SH-SY5Y (cell line): Measurements from ENCODE around the gene STK40.

Experiments used
- GATA2 ChIP-seq: IDR thresholded peaks from 2 replicates; pipeline ENCODE4 v1.6.1; 2011; ENCODE audit warnings: mild to moderate bottlenecking, low read depth, low read length
- GATA3 ChIP-seq: IDR thresholded peaks from 2 replicates; pipeline ENCODE4 v1.6.1; 2011; ENCODE audit warnings: low read depth, mild to moderate bottlenecking, low read length, moderate library complexity

STK40 gene

DNA sequence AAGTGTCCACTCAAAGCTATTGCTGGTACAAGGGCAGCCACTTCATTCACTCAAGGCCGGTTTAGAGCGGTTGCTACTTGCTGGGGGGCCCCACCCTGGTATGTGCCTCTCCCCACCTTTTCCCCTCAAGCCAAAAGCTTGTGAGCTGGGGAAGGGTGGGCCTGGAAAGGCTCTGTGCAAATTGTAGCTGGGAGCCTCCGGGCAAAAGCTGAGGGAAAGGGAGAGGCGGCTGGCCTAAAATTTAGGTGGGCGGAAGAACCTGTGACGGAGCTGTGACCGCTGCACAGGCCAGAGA, 79.9 kb downstream of the STK40 start:
- TF ChIP-seq GATA3 (no peak), GATA2 (no peak)

DNA sequence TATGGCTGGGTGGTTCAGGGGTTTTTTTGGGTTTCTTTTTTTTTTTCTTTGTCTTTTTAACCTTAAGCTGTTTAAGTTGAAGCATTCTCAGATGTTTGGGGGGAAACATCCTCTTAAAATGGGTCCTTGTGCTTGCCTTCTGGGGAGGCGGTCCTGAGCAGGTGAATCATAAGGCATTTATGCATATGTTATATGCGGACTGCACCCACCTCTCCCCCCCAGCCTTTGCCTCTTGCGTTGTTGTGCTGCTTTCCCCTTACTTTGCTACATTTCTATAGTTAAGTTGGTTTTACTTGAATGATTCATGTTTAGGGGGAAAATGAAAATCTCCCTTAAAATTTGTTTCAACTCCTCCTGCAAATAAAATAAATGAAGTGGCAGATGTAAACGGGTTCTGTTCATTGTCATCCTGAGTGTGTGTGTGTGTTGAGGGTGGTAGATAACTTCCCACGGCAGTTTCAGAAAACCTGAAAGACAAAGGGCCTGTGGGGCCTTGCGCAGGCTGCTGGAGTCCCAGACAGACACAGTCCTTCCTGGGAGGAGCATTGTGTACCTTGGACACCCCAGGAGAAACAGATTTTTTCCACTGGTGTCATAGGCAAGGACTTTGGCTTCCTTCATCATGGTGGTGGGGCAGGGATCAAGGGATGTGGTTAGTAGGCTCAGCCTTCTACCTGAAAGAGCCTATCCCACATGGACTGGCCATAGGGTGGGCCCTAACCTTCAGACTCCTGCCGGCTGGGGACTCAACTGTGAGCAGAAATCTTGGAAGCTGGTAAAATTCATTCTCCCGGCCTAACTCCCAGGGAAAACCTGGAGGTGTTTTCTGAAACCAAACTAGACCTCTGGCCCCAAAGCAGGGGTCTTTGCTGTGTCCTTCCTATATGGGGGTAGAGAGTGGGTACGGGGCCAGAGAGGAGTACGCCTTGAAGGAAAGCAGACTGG, 80.5 kb downstream of the STK40 start:
- TF ChIP-seq GATA3 (no peak), GATA2 (no peak)

DNA sequence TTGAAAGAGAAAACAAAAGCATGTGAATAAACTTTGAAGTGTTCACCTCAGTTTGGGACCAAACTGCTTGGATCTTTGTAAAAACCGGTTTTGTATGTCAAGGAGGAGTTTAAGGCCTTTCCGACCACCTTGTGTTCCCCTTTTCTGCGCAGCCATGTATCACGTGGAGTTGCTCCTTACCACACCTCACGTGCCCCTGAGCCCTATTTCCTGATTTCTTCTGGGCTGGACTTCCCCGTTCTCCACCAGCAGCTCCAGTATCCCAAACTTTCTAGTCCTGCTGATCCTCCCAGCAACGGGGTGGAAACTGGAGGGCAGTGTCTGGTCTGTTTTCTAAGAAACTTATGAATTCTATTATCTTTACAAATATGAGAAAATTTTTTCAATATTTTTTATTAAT, 81.2 kb downstream of the STK40 start:
- TF ChIP-seq GATA3 (no peak), GATA2 (no peak)

DNA sequence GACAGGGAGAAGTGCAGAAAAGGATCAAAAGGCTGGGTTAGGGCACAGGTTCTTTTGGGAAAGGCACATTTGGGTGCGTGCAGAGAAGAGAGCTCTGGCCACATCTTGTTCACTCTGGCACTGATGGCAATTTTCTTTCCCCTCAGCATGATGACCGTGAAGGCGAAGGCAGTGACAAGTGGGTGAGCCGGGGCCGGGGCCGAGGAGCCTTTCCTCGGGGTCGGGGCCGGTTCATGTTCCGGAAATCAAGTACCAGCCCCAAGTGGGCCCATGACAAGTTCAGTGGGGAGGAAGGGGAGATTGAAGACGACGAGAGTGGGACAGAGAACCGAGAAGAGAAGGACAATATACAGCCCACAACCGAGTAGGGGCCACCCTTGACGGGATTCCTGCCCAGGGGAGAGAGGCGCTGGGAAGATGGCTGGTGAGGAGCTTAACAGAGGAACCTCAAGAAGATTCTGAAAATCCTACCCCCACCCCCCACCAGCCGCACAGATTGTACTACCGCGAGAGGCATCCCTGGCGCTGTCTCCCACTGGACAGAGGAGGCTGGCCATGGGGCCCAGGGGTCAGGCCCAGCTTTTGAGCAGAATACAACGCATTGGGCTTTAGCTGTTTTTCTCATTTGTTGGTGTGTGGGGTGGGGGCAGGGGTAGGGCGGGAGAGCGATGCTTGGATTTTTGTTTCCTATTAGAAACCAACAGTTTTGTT, 81.9 kb downstream of the STK40 start:
- TF ChIP-seq GATA3, result no peak
- no peak for TF ChIP-seq GATA2

DNA sequence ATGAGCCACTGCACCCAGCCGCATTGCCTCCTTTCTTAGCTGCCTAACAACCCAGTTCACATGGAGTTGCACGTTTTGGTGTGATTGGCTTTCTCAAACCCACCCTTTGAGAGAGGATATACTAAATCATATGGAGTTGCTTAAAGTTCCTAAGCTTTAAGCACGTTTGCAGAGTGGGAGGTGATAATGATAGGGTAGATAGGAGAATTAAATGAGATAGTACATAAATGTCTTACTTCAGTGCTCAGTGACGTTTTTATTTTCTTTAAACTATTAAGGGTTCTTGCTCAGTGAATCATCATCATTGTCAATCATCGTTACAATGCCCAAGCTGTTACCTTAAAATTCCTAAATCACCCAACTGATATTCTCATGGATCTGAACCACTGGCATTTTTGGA, 82.5 kb downstream of the STK40 start:
- TF ChIP-seq GATA2, result no peak

DNA sequence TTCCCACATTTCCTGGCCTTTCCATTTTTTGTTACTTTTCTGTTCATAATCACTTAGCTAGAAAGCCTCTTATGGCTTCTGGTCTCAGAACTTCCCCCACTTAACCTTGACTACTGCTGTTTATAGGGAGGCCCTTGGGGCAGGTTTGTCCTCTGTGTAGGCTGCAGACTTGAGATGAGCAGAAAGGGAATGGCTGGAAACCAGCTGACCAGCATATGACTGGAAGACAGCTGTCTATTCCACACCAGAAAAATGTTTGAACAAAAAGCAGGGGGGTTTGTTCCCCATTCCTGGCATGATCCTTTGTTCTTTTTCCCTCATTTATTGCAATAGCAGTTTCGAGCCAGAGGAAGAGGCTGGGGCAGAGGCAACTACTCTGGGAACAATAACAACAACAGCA, 84.5 kb downstream of the STK40 start:
- TF ChIP-seq GATA2 (no peak), GATA3 (no peak)

DNA sequence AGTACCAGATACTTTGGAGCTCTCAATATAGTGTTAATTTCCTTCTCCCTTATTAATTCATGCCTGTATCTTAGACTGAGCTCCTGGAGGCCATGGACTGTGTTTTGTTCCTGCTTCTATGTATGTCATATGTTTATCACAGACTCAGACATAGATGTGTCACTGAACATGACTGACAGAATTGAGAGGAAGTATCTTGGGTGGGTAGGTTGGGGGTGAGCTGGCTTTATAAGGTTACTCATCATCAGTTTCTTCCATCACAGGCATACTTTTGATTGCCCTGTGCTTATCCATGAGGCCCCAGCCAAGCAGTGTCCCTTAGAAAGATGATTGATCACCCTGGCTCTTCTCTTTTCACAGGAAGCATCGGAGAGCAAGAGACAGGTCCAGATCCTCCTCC, 85.2 kb downstream of the STK40 start:
- TF ChIP-seq GATA2, result no peak
- no peak for TF ChIP-seq GATA3

DNA sequence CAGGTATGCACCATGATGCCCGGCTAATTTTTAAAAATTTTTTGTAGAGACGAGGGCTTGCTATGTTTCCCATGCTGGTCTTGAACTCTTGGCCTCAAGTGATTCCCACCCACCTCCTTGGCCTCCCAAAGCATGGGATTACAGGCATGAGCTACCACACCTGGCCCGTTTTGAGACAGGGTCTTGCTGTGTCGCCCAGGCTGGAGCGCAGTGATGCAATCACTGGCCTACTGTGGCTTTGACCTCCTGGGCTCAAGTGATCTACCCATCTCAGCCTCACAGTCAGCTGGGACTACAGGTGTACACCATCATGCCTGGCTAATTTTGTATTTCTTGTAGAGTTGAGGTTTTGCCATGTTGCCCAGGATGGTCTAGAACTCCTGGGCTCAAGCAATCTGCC, 87.1 kb downstream of the STK40 start:
- TF ChIP-seq GATA3, result no peak
- TF ChIP-seq GATA2, result no peak

DNA sequence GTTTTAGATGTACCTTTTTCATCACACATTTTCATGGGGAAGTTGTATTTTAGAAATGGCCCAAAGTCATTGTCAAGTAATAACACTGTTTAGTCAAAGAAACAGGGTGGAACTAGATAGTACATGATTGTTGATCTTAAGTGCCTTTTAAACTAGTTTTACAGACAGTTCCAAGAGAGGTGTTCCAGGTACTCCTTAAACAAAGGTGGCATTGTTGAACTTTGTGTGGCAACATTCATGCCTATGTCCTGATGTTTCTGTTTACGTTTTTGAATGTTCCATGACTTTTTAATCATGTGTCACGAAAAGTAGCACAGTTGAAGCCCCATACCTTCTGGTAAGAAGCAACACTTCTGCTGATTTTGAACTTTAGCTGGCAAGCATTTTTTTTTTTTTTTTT, 88.7 kb downstream of the STK40 start:
- no peak for TF ChIP-seq GATA2
- TF ChIP-seq GATA3, result no peak

DNA sequence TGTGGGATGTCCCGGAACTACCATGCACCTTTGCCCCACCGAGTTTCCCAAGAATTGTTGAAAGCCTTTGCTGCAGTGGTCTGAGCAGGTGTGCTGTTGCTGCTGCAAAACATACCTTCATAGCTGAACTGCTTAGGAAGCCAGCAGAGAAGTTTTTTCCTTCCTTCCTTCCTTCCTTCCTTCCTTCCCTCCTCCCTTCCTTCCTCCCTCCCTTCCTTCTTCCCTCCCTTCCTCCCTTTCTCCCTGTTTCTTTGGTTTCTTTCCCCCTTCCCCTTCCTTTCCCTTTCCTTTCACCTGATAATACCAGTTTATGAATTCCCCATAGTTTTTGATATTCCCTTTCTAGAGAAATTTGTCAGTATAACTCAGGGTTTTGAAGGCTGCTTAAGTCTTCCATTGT, 90.3 kb downstream of the STK40 start:
- no peak for TF ChIP-seq GATA3
- TF ChIP-seq GATA2, result no peak
